ENCODE data around the gene ALAS1.

Gene ALAS1

DNA sequence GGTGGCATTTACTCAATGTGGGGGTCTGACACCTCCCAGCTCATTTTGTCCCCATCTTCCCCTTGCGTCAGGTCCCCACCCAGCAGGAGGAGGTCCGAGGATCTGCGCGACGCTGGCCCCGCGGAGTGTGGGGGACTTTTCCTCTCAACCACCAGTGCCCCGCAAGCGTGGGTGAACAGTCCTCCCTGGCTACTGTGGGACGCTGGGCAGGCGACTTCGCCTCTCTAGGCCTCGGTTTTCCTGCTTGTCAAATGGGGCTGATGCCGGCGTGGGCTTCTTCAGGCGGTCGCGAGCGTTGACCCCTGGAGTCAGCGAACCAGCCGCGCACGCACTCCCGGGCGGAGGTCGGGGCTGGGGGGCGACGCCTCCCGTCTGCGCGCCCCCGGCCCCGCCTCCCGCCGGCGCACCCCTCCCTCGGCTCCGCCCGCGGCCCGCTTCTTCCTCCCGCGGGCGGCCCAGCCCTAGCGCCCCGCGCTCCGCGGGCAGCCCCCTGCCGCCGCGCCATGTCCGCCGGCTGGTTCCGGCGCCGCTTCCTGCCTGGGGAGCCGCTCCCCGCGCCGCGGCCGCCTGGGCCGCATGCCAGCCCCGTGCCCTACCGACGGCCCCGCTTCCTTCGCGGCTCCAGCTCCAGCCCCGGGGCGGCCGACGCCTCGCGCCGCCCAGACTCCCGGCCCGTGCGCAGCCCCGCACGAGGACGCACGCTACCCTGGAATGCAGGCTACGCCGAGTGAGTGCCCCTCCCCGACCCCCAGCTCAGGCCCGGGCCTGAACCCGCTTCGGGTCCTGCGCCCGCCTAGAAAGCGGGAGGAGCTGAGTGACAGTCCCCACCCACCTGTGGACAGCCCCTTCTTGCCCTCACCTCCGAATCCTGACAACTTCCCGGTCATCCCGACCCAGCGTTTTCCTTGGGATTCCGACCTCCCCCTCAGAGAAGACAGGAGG lies 47.6 kb downstream of the ALAS1 start, which contains the start of gene PPM1M:
Gene PPM1M, plus strand, starts transcription at position 438 of the 942 bp plus-strand sequence. Its CDS starts 66 bp downstream, at position 504.
- TF ChIP-seq, protein P1, sequence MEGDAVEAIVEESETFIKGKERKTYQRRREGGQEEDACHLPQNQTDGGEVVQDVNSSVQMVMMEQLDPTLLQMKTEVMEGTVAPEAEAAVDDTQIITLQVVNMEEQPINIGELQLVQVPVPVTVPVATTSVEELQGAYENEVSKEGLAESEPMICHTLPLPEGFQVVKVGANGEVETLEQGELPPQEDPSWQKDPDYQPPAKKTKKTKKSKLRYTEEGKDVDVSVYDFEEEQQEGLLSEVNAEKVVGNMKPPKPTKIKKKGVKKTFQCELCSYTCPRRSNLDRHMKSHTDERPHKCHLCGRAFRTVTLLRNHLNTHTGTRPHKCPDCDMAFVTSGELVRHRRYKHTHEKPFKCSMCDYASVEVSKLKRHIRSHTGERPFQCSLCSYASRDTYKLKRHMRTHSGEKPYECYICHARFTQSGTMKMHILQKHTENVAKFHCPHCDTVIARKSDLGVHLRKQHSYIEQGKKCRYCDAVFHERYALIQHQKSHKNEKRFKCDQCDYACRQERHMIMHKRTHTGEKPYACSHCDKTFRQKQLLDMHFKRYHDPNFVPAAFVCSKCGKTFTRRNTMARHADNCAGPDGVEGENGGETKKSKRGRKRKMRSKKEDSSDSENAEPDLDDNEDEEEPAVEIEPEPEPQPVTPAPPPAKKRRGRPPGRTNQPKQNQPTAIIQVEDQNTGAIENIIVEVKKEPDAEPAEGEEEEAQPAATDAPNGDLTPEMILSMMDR (IDR thresholded peaks at IDR 0.05; ENCODE audit: low read depth, low read length), result no peak
- no peak for DNase-seq (ENCODE audit: extremely low read depth, low read depth)

DNA sequence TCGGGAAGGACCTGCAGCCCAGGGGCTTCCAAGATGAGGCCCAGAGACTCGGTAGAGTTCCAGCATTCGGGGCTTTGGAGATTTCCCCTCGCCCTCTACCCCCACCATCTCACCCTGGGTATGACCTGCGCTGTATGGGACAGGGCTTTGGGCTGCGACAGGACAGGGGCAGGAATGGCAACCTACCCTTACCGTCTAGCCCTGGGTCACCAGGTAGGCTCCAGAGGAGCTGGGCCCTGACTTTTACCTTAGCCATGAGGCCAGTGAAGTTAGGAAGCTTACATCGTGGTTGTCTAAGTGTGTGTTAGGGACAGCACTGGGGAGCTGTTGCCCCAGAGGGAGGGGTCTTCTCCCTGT lies 48.3 kb downstream of the ALAS1 start:
- DNase-seq (ENCODE audit: extremely low read depth, low read depth), result no peak
- TF ChIP-seq, protein P1 (IDR thresholded peaks at IDR 0.05; ENCODE audit: low read depth, low read length), result no peak

DNA sequence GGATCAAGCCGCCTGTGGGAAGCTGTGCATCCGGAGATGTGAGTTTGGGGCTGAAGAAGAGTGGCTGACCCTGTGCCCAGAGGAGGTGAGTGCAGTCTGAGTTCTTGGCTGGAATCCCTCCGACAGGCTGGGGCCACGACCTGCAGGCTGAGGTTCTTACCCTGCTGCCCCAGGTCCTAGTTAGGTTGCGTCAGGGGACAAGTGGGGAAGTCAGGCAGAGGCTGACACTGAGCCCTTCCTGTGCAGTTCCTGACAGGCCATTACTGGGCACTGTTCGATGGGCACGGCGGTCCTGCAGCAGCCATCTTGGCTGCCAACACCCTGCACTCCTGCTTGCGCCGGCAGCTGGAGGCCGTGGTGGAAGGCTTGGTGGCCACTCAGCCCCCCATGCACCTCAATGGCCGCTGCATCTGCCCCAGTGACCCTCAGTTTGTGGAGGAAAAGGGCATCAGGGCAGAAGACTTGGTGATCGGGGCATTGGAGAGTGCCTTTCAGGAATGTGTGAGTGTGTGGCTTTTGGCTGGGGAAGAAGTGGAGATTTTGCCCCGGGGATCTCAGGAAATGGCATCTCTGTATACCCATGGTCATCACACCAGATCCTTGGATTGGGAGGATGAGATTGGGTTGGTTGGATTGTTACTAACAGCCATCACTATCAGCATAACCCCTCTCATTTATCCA lies 48.9 kb downstream of the ALAS1 start:
- TF ChIP-seq, protein P1 (IDR thresholded peaks at IDR 0.05; ENCODE audit: low read depth, low read length), result no peak
- no peak for DNase-seq (ENCODE audit: extremely low read depth, low read depth)

DNA sequence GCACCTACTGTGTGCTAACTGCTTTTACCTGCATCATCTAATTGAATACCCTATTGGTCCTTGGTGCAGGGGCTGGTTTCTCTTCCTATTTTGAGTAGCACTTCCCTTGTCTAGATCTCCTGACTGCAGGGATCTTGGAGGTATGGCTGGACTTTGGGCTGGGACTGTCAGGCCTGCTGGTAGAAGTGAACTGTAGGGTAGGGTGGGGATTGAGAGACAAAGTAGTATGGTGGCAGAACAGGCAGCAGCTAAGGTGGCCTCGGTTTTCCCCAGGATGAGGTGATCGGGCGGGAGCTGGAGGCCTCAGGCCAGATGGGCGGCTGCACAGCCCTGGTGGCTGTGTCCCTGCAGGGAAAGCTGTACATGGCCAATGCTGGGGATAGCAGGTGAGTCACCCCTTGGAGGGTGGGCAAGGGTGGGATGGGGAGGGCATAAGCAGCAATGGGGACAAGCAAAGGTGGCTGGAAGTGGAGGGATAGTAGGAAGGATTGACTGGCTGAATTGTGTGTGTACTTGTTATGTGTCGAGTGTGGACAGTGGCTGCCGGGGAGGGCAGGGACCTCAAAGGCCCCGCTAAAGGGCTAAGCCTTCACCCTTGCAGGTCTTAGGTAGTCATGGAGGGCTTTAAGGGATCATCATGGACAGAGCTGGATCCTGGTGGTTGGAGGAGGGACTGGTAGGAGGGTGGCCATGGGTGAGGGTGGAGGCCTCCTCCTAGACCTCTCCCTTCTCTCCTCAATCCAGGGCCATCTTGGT lies 49.6 kb downstream of the ALAS1 start:
- TF ChIP-seq, protein P1 (IDR thresholded peaks at IDR 0.05; ENCODE audit: low read depth, low read length), result no peak
- no peak for DNase-seq (ENCODE audit: extremely low read depth, low read depth)

DNA sequence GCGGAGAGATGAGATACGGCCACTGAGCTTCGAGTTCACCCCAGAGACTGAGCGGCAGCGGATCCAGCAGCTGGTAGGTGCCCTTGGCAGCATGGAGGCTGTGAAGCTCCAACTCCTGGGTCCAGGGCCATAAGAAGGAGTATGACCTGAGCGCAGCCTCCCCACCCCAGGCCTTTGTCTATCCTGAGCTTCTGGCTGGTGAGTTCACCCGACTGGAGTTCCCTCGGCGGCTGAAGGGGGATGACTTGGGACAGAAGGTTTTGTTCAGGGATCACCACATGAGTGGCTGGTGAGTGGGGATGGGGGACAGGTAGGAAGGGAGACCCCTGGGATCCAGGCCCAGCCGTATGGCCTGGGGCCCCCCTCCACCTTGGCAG lies 50.2 kb downstream of the ALAS1 start:
- TF ChIP-seq, protein P1 (IDR thresholded peaks at IDR 0.05; ENCODE audit: low read depth, low read length), result no peak
- DNase-seq (ENCODE audit: extremely low read depth, low read depth), result no peak

DNA sequence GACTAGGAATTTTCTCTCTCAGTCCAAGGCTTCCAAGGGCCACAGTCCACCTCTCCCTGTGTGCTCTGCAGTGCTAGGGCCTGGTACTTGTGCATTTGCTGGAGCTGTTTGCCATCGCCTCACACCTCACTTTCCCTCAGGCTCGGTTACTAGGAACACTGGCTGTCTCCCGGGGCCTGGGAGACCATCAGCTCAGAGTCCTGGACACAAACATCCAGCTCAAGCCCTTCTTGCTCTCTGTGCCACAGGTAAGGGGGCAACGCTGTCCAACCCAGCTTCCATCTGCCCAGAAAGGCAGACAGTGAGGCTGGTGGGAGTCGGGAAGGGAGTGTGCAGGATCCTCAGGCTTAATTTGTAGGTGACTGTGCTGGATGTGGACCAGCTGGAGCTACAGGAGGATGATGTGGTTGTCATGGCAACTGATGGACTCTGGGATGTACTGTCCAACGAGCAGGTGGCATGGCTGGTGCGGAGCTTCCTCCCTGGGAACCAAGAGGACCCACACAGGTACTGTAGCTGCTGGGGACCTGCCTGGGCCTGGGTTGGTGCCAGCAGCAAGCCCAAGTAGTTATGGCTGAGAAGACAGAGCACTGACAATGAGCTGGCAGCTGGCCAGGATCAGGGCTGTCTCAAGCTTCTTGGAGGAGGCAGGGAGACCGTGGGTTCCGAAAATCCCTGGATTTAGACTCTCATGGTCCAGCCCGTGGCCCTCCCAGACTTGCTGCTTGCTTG lies 51.0 kb downstream of the ALAS1 start:
- TF ChIP-seq, protein P1 (IDR thresholded peaks at IDR 0.05; ENCODE audit: low read depth, low read length), result no peak
- DNase-seq (ENCODE audit: extremely low read depth, low read depth), result no peak

Data from AG09319 (cell line).